Nucleus accumbens (tissue), 56 donors: ENCODE data around the gene NR5A2.

Experiments
- DNase-seq, 56 donors: peaks; one replicate each; lab custom pipeline; 2025; lab: John Stamatoyannopoulos, UW

The NR5A2 gene

GRCh38 chr1:200153277-200154055 is 126.0 kb downstream of the NR5A2 start:
- DNase-seq = no peak

GRCh38 chr1:200154069-200154767 is 126.7 kb downstream of the NR5A2 start:
- no peak for DNase-seq

DNA sequence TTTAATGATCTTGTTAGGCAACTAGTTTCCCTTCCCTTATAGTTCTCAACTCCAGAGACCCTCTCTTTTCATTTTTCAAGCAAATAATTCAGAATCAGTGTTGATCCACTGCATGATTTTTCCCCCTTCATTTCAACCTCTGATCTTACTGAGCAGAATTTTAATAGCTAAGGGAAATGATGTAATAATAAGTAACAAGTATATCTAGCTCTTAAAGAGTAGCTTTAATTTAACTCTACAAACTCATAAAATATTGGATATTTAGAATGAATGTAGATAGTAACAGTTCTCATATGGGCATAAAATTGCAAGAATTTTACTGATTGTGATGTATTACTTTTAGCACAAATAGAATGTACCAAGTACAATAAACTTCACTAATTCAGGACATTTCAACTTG is 130.2 kb downstream of the NR5A2 start:
- DNase-seq = no peak

GRCh38 chr1:200161801-200162200 is 134.3 kb downstream of the NR5A2 start:
- DNase-seq = no peak

- no peak for DNase-seq
Observed at GRCh38 chr1:200162258-200162657, 134.7 kb downstream of the NR5A2 start.

DNA sequence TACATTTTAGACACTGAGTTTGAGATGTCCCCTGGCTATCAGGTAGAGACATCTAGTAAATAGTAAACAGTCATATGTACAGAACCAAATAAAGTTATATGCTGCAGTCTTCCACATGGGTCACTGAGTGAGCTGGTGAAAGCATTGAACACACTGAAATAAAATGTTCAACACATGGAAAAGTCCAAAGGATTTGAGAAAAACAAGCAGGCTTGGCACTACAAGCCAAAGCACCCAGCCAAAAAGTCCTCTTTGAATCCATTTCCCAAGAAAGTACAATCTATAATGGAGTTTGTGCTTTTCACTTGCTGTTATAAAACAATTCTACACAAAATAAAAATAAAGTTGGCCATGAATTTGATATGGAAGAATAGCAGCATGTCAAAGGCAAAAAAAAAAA is 135.4 kb downstream of the NR5A2 start:
- no peak for DNase-seq

DNA sequence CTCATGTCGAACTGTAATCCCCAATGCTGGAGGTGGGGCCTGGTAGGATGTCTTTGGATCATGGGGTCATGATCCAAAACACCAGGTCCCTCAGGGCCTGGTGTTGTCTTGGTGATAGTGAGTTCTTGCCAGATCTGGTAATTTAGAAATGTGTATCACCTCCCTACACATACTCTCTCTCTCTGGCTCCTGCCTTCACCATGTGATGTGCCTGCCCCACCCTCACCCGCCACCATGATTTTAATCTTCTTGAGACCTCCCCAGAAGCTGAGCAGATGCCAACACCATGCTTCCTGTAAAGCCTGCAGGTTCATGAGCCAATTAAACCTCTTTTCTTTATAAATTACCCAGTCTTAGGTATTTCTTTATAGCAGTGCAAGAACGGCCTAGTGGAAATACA is 136.4 kb downstream of the NR5A2 start:
- DNase-seq = no peak

DNA sequence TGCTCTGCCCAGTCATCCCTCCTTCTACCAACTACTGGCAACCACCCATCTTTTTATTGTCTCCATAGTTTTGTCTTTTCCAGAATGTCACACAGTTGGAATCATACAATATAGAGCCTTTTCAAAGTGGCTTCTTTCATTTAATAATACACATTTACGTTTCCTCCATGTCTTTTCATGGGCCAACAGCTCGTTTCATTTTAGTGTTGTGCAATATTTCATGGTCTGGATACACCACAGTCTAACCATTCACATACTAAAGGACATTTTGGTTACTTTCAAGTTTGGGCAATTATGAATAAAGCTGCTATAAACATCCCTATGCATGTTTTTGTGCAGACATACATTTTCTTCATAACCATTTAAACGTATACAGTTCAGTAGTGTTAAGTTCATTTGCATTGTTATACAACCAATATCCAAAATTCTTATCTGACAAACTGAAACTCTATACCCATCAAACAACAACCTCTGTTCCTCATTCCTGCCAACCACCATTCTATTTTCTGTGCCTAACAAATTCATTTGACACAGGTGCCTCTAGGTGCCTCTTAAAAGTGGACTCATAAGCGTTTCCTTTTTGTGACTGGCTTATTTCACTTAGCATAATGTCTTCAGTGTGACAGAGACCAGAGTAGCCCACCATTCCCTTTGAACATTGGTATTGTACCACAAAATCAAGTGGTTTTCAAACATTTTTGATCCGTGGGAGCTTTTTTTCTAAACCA is 138.1 kb downstream of the NR5A2 start:
- no peak for DNase-seq

DNA sequence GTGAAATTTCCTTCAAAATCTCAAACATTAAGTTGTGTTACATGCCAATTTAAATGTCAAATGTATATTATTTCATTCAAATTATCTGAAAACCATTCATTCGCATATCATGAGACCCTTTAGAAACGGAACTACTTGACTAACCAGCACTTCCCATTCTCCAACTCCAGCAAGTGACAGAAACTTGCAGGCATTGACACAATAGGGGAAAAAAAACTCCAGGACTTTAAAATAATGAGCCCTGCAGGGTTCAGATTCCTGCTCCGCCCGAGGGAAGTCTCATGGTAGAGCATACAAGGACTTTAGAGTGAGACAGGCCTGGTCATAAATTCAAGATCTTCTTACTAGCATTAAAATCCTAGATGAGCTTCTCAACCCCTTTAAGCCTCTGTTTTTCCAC is 138.9 kb downstream of the NR5A2 start:
- DNase-seq = no peak

GRCh38 chr1:200168926-200169325 is 141.4 kb downstream of the NR5A2 start:
- DNase-seq = no peak

GRCh38 chr1:200172311-200172710 is 144.8 kb downstream of the NR5A2 start:
- DNase-seq = no peak

DNA sequence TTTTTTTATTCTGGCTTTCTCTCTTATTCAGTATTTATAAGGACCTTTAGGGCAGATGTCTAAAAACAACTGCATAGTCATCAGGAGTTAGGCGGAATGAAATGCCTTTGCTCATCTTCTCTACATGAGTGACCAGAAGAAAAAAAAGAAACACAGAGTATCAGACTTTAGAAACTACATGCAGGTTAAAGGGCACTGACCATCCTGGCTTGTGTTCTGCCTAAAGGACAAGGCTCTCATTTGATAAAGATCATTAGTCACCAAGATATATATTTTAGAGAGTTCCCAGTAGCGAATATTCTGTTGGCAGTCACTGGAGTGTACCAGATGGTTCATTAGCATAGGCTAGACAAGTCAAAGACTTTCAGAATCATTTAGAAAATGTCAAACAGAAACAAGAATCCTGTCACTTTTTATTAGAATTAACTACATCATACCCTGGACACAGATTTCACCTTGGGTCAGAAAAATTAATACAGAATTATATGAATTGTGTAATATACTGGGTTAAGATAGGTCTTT is 145.6 kb downstream of the NR5A2 start:
- DNase-seq = no peak

DNA sequence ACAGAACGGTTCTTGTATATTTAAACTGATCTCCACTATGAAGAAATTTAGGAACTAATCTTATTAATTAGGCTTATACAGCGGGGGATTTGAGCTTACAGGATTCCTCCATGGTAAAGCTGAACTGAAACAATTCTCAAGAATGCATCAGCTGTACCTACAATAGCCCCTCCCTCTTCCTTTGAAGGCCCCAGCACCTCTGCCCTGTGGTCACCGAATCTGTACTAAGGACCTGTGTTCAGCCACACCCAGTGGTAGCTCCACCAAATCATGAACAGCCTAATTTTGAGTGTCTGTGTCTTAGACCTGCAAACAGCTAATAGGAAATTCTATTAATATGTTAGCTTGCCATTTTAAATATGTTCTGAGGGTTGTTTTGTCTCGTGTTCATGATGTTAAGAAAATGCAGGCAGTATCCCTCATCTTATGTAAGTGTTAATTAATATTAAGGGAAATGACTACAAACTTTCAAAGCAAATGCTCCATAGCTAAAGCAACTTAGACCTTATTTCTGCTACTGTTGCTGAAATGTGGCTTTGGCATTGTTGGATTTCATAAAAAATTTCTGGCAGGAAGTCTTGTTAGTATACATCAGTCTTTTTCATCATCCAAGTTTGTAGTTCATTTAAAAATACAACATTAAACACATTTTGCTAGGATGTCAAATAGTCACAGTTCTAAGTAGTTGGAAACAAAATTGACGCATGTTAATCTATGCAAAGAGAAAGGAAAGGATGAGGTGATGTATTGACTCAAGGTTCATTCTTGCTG is 147.2 kb downstream of the NR5A2 start:
- no peak for DNase-seq

GRCh38 chr1:200176181-200176580 is 148.7 kb downstream of the NR5A2 start:
- DNase-seq = no peak

DNA sequence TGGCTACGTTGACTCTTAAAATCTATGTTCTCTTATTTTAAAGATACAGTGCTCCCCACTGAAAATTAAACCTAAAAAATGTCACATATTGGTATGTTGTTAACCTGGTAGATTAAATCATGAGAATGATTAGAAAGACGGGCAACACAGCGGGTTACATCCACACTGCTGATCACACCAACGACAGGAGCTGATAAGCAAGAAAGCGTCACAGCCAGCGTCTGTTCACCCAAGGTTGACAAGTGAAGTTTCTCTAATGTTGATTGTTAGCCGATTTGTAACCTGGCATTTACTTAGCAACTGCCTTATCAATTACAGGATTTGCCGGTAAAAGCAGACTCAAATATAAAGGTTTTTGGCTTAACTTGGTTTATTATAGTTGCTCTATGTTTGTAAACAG is 149.3 kb downstream of the NR5A2 start:
- no peak for DNase-seq

DNA sequence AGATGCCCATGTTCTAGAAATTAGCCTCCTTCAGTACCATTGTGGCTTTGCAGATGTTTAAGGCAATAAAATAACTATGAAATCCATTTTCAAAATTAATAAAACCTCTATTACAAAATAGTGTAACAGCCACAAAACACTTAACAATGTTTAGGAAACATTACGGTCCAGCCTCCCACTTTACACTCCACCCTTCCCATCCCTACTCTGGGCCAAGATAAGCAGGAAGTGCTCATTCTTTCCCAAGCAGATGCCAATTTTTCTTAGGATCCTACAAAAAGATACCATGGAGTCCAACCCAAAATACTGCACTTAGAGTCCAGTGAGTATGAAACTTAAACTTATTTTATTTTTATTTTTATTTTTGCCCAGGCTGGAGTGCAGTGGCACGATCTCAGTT is 150.8 kb downstream of the NR5A2 start:
- DNase-seq = no peak

DNA sequence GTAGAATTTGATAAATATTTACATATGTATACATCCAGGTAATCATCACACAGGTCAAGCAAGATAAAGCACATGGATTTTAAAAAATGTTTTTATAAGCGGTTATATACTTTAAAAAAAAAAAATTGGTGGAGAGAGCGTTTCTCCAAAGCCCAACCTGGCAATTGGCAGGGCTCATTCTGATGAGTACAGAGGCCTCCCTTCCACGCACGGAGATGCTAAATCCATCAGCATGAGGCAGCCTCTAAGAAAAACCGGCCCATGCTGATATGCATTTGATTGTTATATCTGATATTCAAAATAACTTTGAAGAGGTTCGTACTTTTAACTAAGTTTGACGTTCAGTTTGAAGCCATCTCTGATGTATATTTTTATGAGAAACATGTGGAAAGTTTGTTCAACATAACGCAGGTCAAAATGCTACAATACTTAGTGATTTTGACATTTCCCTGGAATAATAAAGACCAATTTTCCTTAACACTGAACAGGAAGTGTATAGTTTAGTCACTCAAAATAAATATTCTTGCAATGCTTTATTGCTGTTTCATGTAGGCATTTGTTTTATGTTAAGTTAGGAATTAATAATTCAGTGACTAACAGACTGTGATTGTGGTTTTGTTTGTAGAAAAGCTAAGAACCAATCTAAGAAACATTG is 151.7 kb downstream of the NR5A2 start:
- no peak for DNase-seq

GRCh38 chr1:200179781-200180160 is 152.3 kb downstream of the NR5A2 start:
- no peak for DNase-seq

DNA sequence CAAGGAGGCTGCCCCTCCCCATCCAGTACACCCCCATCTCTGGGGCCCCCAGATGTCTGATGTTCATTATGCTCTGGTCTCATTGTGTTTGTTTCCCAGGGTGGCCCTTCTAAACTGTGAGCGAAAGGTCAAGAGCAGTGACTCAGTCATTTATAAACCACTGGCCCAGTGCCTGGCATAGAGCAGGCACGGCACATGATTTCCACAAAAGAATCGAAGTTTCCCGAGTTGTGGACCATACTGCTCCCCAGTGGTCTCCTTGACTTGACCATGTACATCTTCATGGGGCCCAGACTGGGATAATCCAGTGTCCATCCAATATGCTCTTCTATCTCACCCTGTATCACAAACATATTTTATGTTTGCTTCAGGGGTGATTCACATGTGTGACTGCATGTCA is 153.3 kb downstream of the NR5A2 start:
- peak in 8 of 56 donors; percentile 6 to 64 (median 28) for DNase-seq

DNA sequence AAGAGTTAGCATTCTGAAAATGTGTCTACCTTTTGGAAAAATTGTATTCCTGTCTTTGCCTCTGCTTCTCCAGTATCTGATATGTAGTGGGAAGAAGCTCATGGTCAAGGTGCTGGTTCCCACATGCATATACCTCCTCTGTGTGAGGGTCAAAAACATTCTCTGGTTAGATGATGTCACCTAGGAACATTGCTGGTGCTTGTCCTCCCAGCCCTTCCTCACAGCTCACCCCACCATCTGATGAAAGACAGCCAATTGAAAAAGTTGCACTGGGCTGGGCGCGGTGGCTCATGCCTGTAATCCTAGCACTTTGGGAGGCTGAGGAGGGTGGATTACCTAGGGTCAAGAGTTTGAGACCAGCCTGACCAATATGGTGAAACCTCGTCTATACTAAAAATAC is 154.4 kb downstream of the NR5A2 start:
- DNase-seq = no peak
